Small intestine (tissue), 7 donors: Measurements from ENCODE around the gene CCHCR1. TPM values are rescaled to one million over a fixed set of nuclear protein-coding genes. Genes with fewer than 3 reads are reported as not detected.

Experiments
- DNase-seq, 2 donors: peaks; one replicate each; pipeline versions ENCODE4 v3.0.0 to v3.0.0-alpha.2; 2013
- FAIRE-seq: peaks from 2 replicates; lab custom pipeline; 2012; peaks lifted over from hg19 to GRCh38; lab: Jason Lieb, UNC
- H3K27ac ChIP-seq, 3 donors: one replicate each; pipeline ENCODE4 v1.5.1; 2013; ENCODE audit warnings: low read length in 2 of 3, mild to moderate bottlenecking in 2 of 3, control low read depth in 1 of 3, inconsistent platforms in 1 of 3, low read depth in 1 of 3, moderate library complexity in 1 of 3
- H3K27me3 ChIP-seq, 3 donors: one replicate each; pipeline ENCODE4 v1.6.1; 2013; ENCODE audit warnings: low read length in 3 of 3, inconsistent platforms in 1 of 3; ENCODE audit not compliant: control insufficient read depth in 3 of 3, insufficient read depth in 3 of 3
- H3K36me3 ChIP-seq, 3 donors: one replicate each; pipeline ENCODE4 v1.6.1; 2013; ENCODE audit warnings: low read length in 3 of 3, inconsistent platforms in 1 of 3, low read depth in 1 of 3, mild to moderate bottlenecking in 1 of 3, moderate library complexity in 1 of 3; ENCODE audit not compliant: control insufficient read depth in 3 of 3, insufficient read depth in 2 of 3
- H3K4me1 ChIP-seq, 3 donors: one replicate each; pipeline ENCODE4 v1.6.1; 2013; ENCODE audit warnings: low read length in 2 of 3, inconsistent platforms in 1 of 3, low read depth in 1 of 3, mild to moderate bottlenecking in 1 of 3, moderate library complexity in 1 of 3; ENCODE audit not compliant: control insufficient read depth in 3 of 3, insufficient read depth in 2 of 3
- H3K4me3 ChIP-seq, 3 donors: one replicate each; pipeline ENCODE4 v1.5.1; 2013; ENCODE audit warnings: low read length in 3 of 3, control low read depth in 1 of 3, inconsistent platforms in 1 of 3, low read depth in 1 of 3, mild to moderate bottlenecking in 1 of 3, moderate library complexity in 1 of 3
- H3K9me3 ChIP-seq, 2 donors: one replicate each; pipeline ENCODE4 v1.6.1; 2013; ENCODE audit warnings: low read depth in 1 of 2, low read length in 1 of 2; ENCODE audit not compliant: control insufficient read depth in 2 of 2, insufficient read depth in 1 of 2
- WGBS, 3 donors: extraction: QIAGEN DNeasy Blood & Tissue Kit; methylation state at CpG; one replicate each; pipeline ENCODE4 v1.1.7; 2013; 5-methylcytosine and 5-hydroxymethylcytosine counted together
- polyA plus RNA-seq, 4 donors: library from polyadenylated mRNA; stranded (reverse) in 3 of 4; unstranded in 1 of 4; fragments of 200-250 nt in 3 of 4; fragments of 120-200 nt in 1 of 4; gene quantifications; one replicate each; pipeline versions ENCODE4 v1.2.1 to v1.2.3, GENCODE V29; 2013
- donor health status: healthy with polysubstance abuse.
- donor health status: control.
- donor health status: control.
- donor health status: Bipolar disorder and iron deficiency.
- donor health status: healthy.

Gene CCHCR1
- polyA plus RNA-seq, 4 donors: 13.2 to 29.0 (median 15.1) TPM

GRCh38 chr6:31162463-31163165, 5.0 kb upstream of the CCHCR1 start:
- Histone ChIP-seq H3K9me3 (no peaks in the 10 kb centered on the region), H3K36me3 (peaks cover 0 to 13% (median 0%) of the 10 kb centered on the region in 3 donors), H3K4me1 (peaks cover 0 to 9% (median 3%) of the 10 kb centered on the region in 3 donors), H3K27me3 (peaks cover 0 to 2% (median 0%) of the 10 kb centered on the region in 3 donors), H3K4me3 (no peak overlapping the region), H3K27ac (no peak overlapping the region)
- 83 to 88% (median 87%) methylated on average over 13 of the region's 13 CpGs for WGBS, 3 donors
- no peak for FAIRE-seq
- no peak for DNase-seq

- H3K36me3 ChIP-seq: peaks cover 0 to 16% (median 0%) of the 10 kb centered on the region in 3 donors
- H3K4me1 ChIP-seq: peaks cover 3 to 14% (median 7%) of the 10 kb centered on the region in 3 donors
- H3K4me3 ChIP-seq: no peak overlapping the region
- no peak overlapping the region for H3K27ac ChIP-seq
- H3K9me3 ChIP-seq: no peaks in the 10 kb centered on the region
- peaks cover 0 to 2% (median 0%) of the 10 kb centered on the region in 3 donors for H3K27me3 ChIP-seq
- FAIRE-seq (no peak), DNase-seq (no peak)
- 86 to 92% (median 91%) methylated on average over 19 of the region's 19 CpGs for WGBS, 3 donors
These were observed 3.9 kb upstream of the CCHCR1 start for GRCh38 chr6:31161216-31162126.

GRCh38 chr6:31158863-31159855, 1.6 kb upstream of the CCHCR1 start:
- Histone ChIP-seq H3K4me3 (peak overlapping the region; percentile 61 to 71 (median 69)), H3K27me3 (peaks cover 0 to 2% (median 0%) of the 10 kb centered on the region in 3 donors), H3K36me3 (peaks cover 0 to 26% (median 0%) of the 10 kb centered on the region in 3 donors), H3K9me3 (no peaks in the 10 kb centered on the region), H3K27ac (peak overlapping the region in 1 of 3 donors; percentile 58), H3K4me1 (peaks cover 3 to 14% (median 7%) of the 10 kb centered on the region in 3 donors)
- WGBS, 3 donors: 9 to 13% (median 10%) methylated on average over 34 to 35 of the region's 35 CpGs
- DNase-seq (peak in 1 of 2 donors; percentile 19), FAIRE-seq (no peak)

- Histone ChIP-seq H3K4me1 (peaks cover 3 to 14% (median 7%) of the 10 kb centered on the region in 3 donors), H3K27me3 (peaks cover 0 to 2% (median 0%) of the 10 kb centered on the region in 3 donors), H3K4me3 (peak within 1 kb of the TSS; percentile 61 to 71 (median 69)), H3K36me3 (peaks cover 0 to 26% (median 0%) of the 10 kb centered on the region in 3 donors), H3K9me3 (no peaks in the 10 kb centered on the region), H3K27ac (peak within 1 kb of the TSS in 2 of 3 donors; percentile 38 to 77)
- DNase-seq (peak; percentile 98 to 99), FAIRE-seq (no peak)
- 0 to 1% (median 1%) methylated on average over 59 to 65 of the region's 65 CpGs for WGBS, 3 donors
These were observed 699 bp upstream of the CCHCR1 start, which contains the start of gene TCF19 for GRCh38 chr6:31158140-31158862. Gene TCF19 (plus strand): TSS chr6:31158589. CDS start chr6:31159470, 881 bp downstream.

- Histone ChIP-seq H3K27ac (no peak overlapping the region), H3K4me3 (no peak overlapping the region), H3K4me1 (peaks cover 3 to 14% (median 7%) of the 10 kb centered on the region in 3 donors), H3K27me3 (peaks cover 0 to 2% (median 0%) of the 10 kb centered on the region in 3 donors), H3K9me3 (no peaks in the 10 kb centered on the region), H3K36me3 (peaks cover 0 to 21% (median 0%) of the 10 kb centered on the region in 3 donors)
- no peak for DNase-seq
- no peak for FAIRE-seq
- WGBS, 3 donors: 91 to 97% (median 92%) methylated on average over 7 of the region's 7 CpGs
These were observed 961 bp downstream of the CCHCR1 start for GRCh38 chr6:31156641-31157040.

- Histone ChIP-seq H3K9me3 (no peaks in the 10 kb centered on the region), H3K27ac (no peak overlapping the region), H3K36me3 (peaks cover 0 to 34% (median 0%) of the 10 kb centered on the region in 3 donors), H3K4me1 (peaks cover 3 to 13% (median 7%) of the 10 kb centered on the region in 3 donors), H3K4me3 (no peak overlapping the region), H3K27me3 (peaks cover 0 to 2% (median 0%) of the 10 kb centered on the region in 3 donors)
- DNase-seq (no peak), FAIRE-seq (no peak)
- WGBS, 3 donors: 86 to 98% (median 95%) methylated on average over 15 of the region's 15 CpGs
These were observed 3.2 kb downstream of the CCHCR1 start for GRCh38 chr6:31154436-31154835.

GRCh38 chr6:31152781-31153180, 4.8 kb downstream of the CCHCR1 start:
- H3K9me3 ChIP-seq: no peaks in the 10 kb centered on the region
- no peak overlapping the region for H3K4me3 ChIP-seq
- H3K36me3 ChIP-seq: peaks cover 0 to 44% (median 0%) of the 10 kb centered on the region in 3 donors
- no peak overlapping the region for H3K27ac ChIP-seq
- FAIRE-seq (no peak), DNase-seq (no peak)
- no peaks in the 10 kb centered on the region for H3K27me3 ChIP-seq
- WGBS, 3 donors: 88 to 93% (median 91%) methylated on average over 7 of the region's 7 CpGs
- peaks cover 0 to 7% (median 5%) of the 10 kb centered on the region in 3 donors for H3K4me1 ChIP-seq
